H1 (cell line): Measurements from ENCODE around the gene ANKS1A. TPM values are rescaled to one million over a fixed set of nuclear protein-coding genes. Genes with fewer than 3 reads are reported as not detected.

Source experiments
- CTCF ChIA-PET: fragments of 300-600 bp; sonication (Branson Sonifier 250); formaldehyde crosslinking; loops from one replicate; lab custom pipeline; 2021; ENCODE audit not compliant: partially characterized antibody; lab: Charles Lee
- POLR2A ChIA-PET: fragments of 300-600 bp; sonication (Branson Sonifier 250); formaldehyde crosslinking; loops from one replicate; lab custom pipeline; 2021; ENCODE audit warnings: inconsistent platforms; ENCODE audit not compliant: partially characterized antibody; lab: Charles Lee
- DNase-seq, 2 experiments: peaks; one replicate each; pipeline versions ENCODE4 v3.0.0 to v3.0.0-alpha.2; 2010 to 2022; ENCODE audit warnings: low spot score in 2 of 2, low read depth in 1 of 2, mixed read lengths in 1 of 2
- FAIRE-seq: peaks from 2 replicates; lab custom pipeline; 2011; peaks lifted over from hg19 to GRCh38; lab: Jason Lieb, UNC
- H2AFZ ChIP-seq: 2 replicates; pipeline ENCODE4 v1.8.1; 2012; ENCODE audit warnings: low read length, inconsistent platforms
- H2AK5ac ChIP-seq: 2 replicates; pipeline ENCODE4 v1.6.1; 2013; ENCODE audit warnings: low read depth, low read length
- H2BK120ac ChIP-seq: replicated peaks from 2 replicates; pipeline ENCODE3; 2013; ENCODE audit warnings: low read depth, low read length, inconsistent platforms
- H2BK12ac ChIP-seq: 2 replicates; pipeline ENCODE4 v1.6.1; 2013; ENCODE audit warnings: low read depth, low read length
- H2BK15ac ChIP-seq: 2 replicates; pipeline ENCODE4 v1.6.1; 2013; ENCODE audit warnings: low read length
- H2BK20ac ChIP-seq: 2 replicates; pipeline ENCODE4 v1.6.1; 2013; ENCODE audit warnings: low read length
- H2BK5ac ChIP-seq: 2 replicates; pipeline ENCODE4 v1.6.1; 2013; ENCODE audit warnings: low read depth, low read length
- H3K14ac ChIP-seq: 2 replicates; pipeline ENCODE4 v1.6.1; 2013; ENCODE audit warnings: inconsistent platforms; ENCODE audit not compliant: insufficient read length
- H3K18ac ChIP-seq: 2 replicates; pipeline ENCODE4 v1.6.1; 2013; ENCODE audit warnings: low read length; ENCODE audit errors: extremely low read depth
- H3K23ac ChIP-seq: 2 replicates; pipeline ENCODE4 v1.6.1; 2013; ENCODE audit warnings: inconsistent platforms; ENCODE audit not compliant: insufficient read length
- H3K23me2 ChIP-seq: 2 replicates; pipeline ENCODE4 v1.6.1; 2013; ENCODE audit warnings: low read depth, low read length
- H3K27ac ChIP-seq: 2 replicates; pipeline ENCODE4 v1.6.1; 2011; ENCODE audit warnings: low read depth, low read length, inconsistent platforms
- H3K27me3 ChIP-seq, 4 experiments: replicated peaks in 1 of 4; 1 replicate in 1 of 4; 2 replicates in 3 of 4; pipeline versions ENCODE4 v1.6.1 to v1.8.1; 2011 to 2013; ENCODE audit warnings: low read length in 3 of 4, mild to moderate bottlenecking in 3 of 4, inconsistent platforms in 2 of 4, mixed read lengths in 2 of 4, moderate library complexity in 1 of 4; ENCODE audit not compliant: control insufficient read depth in 3 of 4, insufficient read depth in 3 of 4; ENCODE audit errors: extremely low read depth in 1 of 4
- H3K36me3 ChIP-seq, 4 experiments: 2 replicates each; pipeline versions ENCODE4 v1.6.1 to v1.8.1; 2011 to 2013; ENCODE audit warnings: mild to moderate bottlenecking in 4 of 4, low read length in 3 of 4, moderate library complexity in 2 of 4, control low read depth in 1 of 4, inconsistent platforms in 1 of 4; ENCODE audit not compliant: insufficient read depth in 4 of 4, control insufficient read depth in 2 of 4
- H3K4ac ChIP-seq: replicated peaks from 2 replicates; pipeline ENCODE3; 2013; ENCODE audit warnings: low read length, low read depth, mixed read lengths, inconsistent platforms; ENCODE audit not compliant: insufficient read length
- H3K4me1 ChIP-seq, 4 experiments: replicated peaks in 1 of 4; 1 replicate in 1 of 4; 2 replicates in 3 of 4; pipeline versions ENCODE4 v1.6.1 to v1.8.1; 2011 to 2013; ENCODE audit warnings: low read length in 3 of 4, inconsistent platforms in 2 of 4, mixed read lengths in 1 of 4; ENCODE audit not compliant: insufficient read depth in 4 of 4, control insufficient read depth in 3 of 4
- H3K4me2 ChIP-seq, 2 experiments: 2 replicates each; pipeline versions ENCODE4 v1.6.1 to v1.8.1; 2011 to 2013; ENCODE audit warnings: low read depth in 2 of 2, low read length in 2 of 2, control low read depth in 1 of 2, inconsistent platforms in 1 of 2, mild to moderate bottlenecking in 1 of 2; ENCODE audit not compliant: insufficient read depth in 1 of 2
- H3K4me3 ChIP-seq, 4 experiments: fragments of 200-600, 300-600 bp in 1 of 4; sonication (generic), shearing (Covaris generic), sonication (Bioruptor Twin) in 1 of 4; 2 replicates each; pipeline versions ENCODE4 v1.5.1 to v1.8.1; 2011 to 2016; ENCODE audit warnings: low read length in 4 of 4, low read depth in 3 of 4, control low read depth in 2 of 4, inconsistent platforms in 2 of 4, mild to moderate bottlenecking in 2 of 4, mixed read lengths in 1 of 4, moderate library complexity in 1 of 4; ENCODE audit not compliant: insufficient read depth in 2 of 4; ENCODE audit errors: extremely low read depth in 1 of 4
- H3K56ac ChIP-seq: replicated peaks from 2 replicates; pipeline ENCODE3; 2013; ENCODE audit warnings: low read depth, mild to moderate bottlenecking, mixed read lengths, low read length, inconsistent platforms; ENCODE audit not compliant: insufficient read length
- H3K79me1 ChIP-seq: 2 replicates; pipeline ENCODE4 v1.6.1; 2013; ENCODE audit warnings: low read depth, low read length, control low read depth
- H3K79me2 ChIP-seq, 2 experiments: 2 replicates each; pipeline versions ENCODE4 v1.6.1 to v1.8.1; 2012 to 2013; ENCODE audit warnings: low read length in 2 of 2, mild to moderate bottlenecking in 2 of 2, inconsistent platforms in 1 of 2; ENCODE audit not compliant: insufficient read depth in 2 of 2, control insufficient read depth in 1 of 2
- H3K9ac ChIP-seq, 4 experiments: replicated peaks in 1 of 4; 1 replicate in 1 of 4; 2 replicates in 3 of 4; pipeline versions ENCODE4 v1.6.1 to v1.8.1; 2011 to 2013; ENCODE audit warnings: low read depth in 3 of 4, low read length in 3 of 4, control low read depth in 2 of 4, mild to moderate bottlenecking in 2 of 4, moderate library complexity in 2 of 4, inconsistent platforms in 1 of 4; ENCODE audit errors: extremely low read depth in 1 of 4
- H3K9me3 ChIP-seq, 2 experiments: 2 replicates each; pipeline versions ENCODE4 v1.6.1 to v1.8.1; 2012 to 2013; ENCODE audit warnings: mild to moderate bottlenecking in 2 of 2, moderate library complexity in 2 of 2, control low read depth in 1 of 2, inconsistent platforms in 1 of 2, low read depth in 1 of 2, low read length in 1 of 2, mixed read lengths in 1 of 2; ENCODE audit not compliant: insufficient read depth in 2 of 2
- H4K20me1 ChIP-seq, 2 experiments: replicated peaks in 1 of 2; 2 replicates each; pipeline versions ENCODE3 to v1.8.1; 2011 to 2013; ENCODE audit warnings: inconsistent platforms in 2 of 2, low read length in 2 of 2, mild to moderate bottlenecking in 1 of 2; ENCODE audit not compliant: insufficient read depth in 2 of 2, control insufficient read depth in 1 of 2
- H4K5ac ChIP-seq: 2 replicates; pipeline ENCODE4 v1.6.1; 2013; ENCODE audit warnings: low read length, low read depth, mixed read lengths, inconsistent platforms; ENCODE audit not compliant: insufficient read length
- H4K8ac ChIP-seq: 2 replicates; pipeline ENCODE4 v1.8.0; 2013; ENCODE audit warnings: mild to moderate bottlenecking, moderate library complexity, low read length, inconsistent platforms; ENCODE audit not compliant: insufficient read depth; ENCODE audit errors: extremely low read depth
- H4K91ac ChIP-seq: replicated peaks from 2 replicates; pipeline ENCODE3; 2013; ENCODE audit warnings: low read length, mixed read lengths, inconsistent platforms; ENCODE audit not compliant: insufficient read length
- ATF2 ChIP-seq: IDR thresholded peaks from 2 replicates; pipeline ENCODE4 v1.6.1; 2012; ENCODE audit warnings: low read length, inconsistent platforms
- BACH1 ChIP-seq: IDR thresholded peaks from 2 replicates; pipeline ENCODE4 v1.6.1; 2012; ENCODE audit warnings: low read length, improper control_type of control experiment
- CEBPB ChIP-seq: IDR thresholded peaks from 2 replicates; pipeline ENCODE4 v1.6.1; 2012; ENCODE audit warnings: low read depth, low read length
- CTCF ChIP-seq, 3 experiments: IDR thresholded peaks; 1 replicate in 2 of 3; 2 replicates in 1 of 3; pipeline versions ENCODE4 v1.5.1 to v1.6.1; 2011; ENCODE audit warnings: low read length in 3 of 3, mild to moderate bottlenecking in 3 of 3, inconsistent platforms in 2 of 3, low read depth in 1 of 3, moderate library complexity in 1 of 3; ENCODE audit not compliant: insufficient read depth in 1 of 3; ENCODE audit errors: control extremely low read depth in 1 of 3
- EZH2 ChIP-seq: fragments of 200-600 bp; sonication (generic); IDR thresholded peaks from 2 replicates; pipeline ENCODE4 v1.7.1; 2012; ENCODE audit warnings: low read depth, mild to moderate bottlenecking, moderate library complexity, low read length, inconsistent platforms; ENCODE audit not compliant: severe bottlenecking
- GTF2F1 ChIP-seq: IDR thresholded peaks from 2 replicates; pipeline ENCODE4 v1.6.1; 2012; ENCODE audit warnings: low read depth, low read length, improper control_type of control experiment, borderline replicate concordance
- KDM5A ChIP-seq: fragments of 200-600 bp; IDR thresholded peaks from 2 replicates; pipeline ENCODE4 v1.7.1; 2012; ENCODE audit warnings: mild to moderate bottlenecking, low read length, inconsistent platforms, mixed read lengths
- POLR2A ChIP-seq, 2 experiments: IDR thresholded peaks; 1 replicate in 1 of 2; 2 replicates in 1 of 2; pipeline ENCODE4 v1.6.1; 2011; ENCODE audit warnings: low read depth in 2 of 2, low read length in 2 of 2, mild to moderate bottlenecking in 2 of 2; ENCODE audit errors: control extremely low read depth in 1 of 2
- POLR2AphosphoS5 ChIP-seq: IDR thresholded peaks from 2 replicates; pipeline ENCODE4 v1.6.1; 2011; ENCODE audit warnings: low read depth, low read length
- SP1 ChIP-seq: IDR thresholded peaks from 2 replicates; pipeline ENCODE4 v1.6.1; 2011; ENCODE audit warnings: low read depth, low read length
- SP2 ChIP-seq: IDR thresholded peaks from 2 replicates; pipeline ENCODE4 v1.6.1; 2012; ENCODE audit warnings: mild to moderate bottlenecking, low read length, inconsistent platforms
- WGBS, 2 experiments: shearing (Covaris generic) in 1 of 2; methylation state at CpG; one replicate each; pipeline versions ENCODE4 v1.1.6 to v1.1.7; 2013 to 2015; ENCODE audit warnings: low lambda C conversion rate in 2 of 2, mixed read lengths in 2 of 2, inconsistent platforms in 1 of 2, low coverage in 1 of 2, missing lambda C conversion rate in 1 of 2; ENCODE audit not compliant: insufficient replicate concordance in 2 of 2, insufficient coverage in 1 of 2, insufficient read length in 1 of 2; ENCODE audit errors: extremely low coverage in 1 of 2, missing lambda C conversion rate in 1 of 2; 5-methylcytosine and 5-hydroxymethylcytosine counted together
- polyA plus RNA-seq, 7 experiments: library from polyadenylated mRNA; depleted of rRNA in 3 of 7; stranded (reverse) in 5 of 7; unstranded in 2 of 7; fragments of >200 nt in 5 of 7; fragments of 200-250 nt in 2 of 7; gene quantifications; 1 replicate in 5 of 7; 2 replicates in 1 of 7; 4 replicates in 1 of 7; pipeline versions ENCODE4 v1.2.1 to v1.2.3, GENCODE V29; 2011 to 2013; ENCODE audit warnings: missing spikeins in 2 of 7, mixed read lengths in 2 of 7
- total RNA-seq: library from RNA; stranded (reverse); fragmentation: NEBNext Ultra II Directional; extraction: Animal tissue kit (Norgen Biotek cat#: 25700); gene quantifications from 2 replicates; pipeline ENCODE4 v1.2.1, GENCODE V29; 2021

The ANKS1A gene
- total and polyA plus RNA-seq, 2 of the 8 experiments (the other 6 are each of a cell fraction or from before 2014, with no cell fraction given): 9.8 to 30.9 TPM

GRCh38 chr6:35008858-35009257 lies 119.8 kb downstream of the ANKS1A start:
- H4K91ac ChIP-seq: no peak overlapping the region
- TF ChIP-seq CTCF (IDR thresholded peaks at IDR 0.05; ENCODE audit: control extremely low read depth in 1 of 3, insufficient read depth in 1 of 3, low read depth in 1 of 3, low read length in 3 of 3) (no peak), SP2 (no peak), POLR2AphosphoS5 (no peak), KDM5A (no peak), POLR2A (IDR thresholded peaks at IDR 0.05; ENCODE audit: control extremely low read depth in 1 of 2, low read depth in 2 of 2, low read length in 2 of 2) (no peak), SP1 (no peak), GTF2F1 (no peak), EZH2 (no peak), BACH1 (no peak), CEBPB (no peak), ATF2 (no peak)

More at GRCh38 chr6:35008858-35009257, 119.8 kb downstream of the ANKS1A start:
- Histone ChIP-seq H3K56ac (no peak overlapping the region), H3K23me2 (no peaks in the 10 kb centered on the region), H3K14ac (no peak overlapping the region), H3K23ac (no peak overlapping the region), H2BK15ac (no peak overlapping the region), H3K4ac (no peak overlapping the region), H3K27ac (no peak overlapping the region), H2BK120ac (no peak overlapping the region), H2AK5ac (no peak overlapping the region), H4K8ac (no peak overlapping the region), H3K18ac (no peak overlapping the region), H3K36me3 (no peaks in the 10 kb centered on the region), H3K4me2 (no peak overlapping the region), H4K5ac (no peak overlapping the region), H2BK20ac (no peak overlapping the region), H4K20me1 (no peaks in the 10 kb centered on the region), H3K4me3 (no peak overlapping the region), H2AFZ (no peak overlapping the region), H3K9me3 (no peaks in the 10 kb centered on the region), H2BK12ac (no peak overlapping the region), H3K4me1 (no peaks in the 10 kb centered on the region), H2BK5ac (no peak overlapping the region), H3K9ac (no peak overlapping the region), H3K79me1 (no peaks in the 10 kb centered on the region), H3K79me2 (no peaks in the 10 kb centered on the region), H3K27me3 (no peaks in the 10 kb centered on the region)
- POLR2A ChIA-PET: no interaction called here
- CTCF ChIA-PET: interaction anchor here (1.0 to 1.5 kb wide), 3 partner anchors 14 to 40 kb away, joined by 3 to 5 read pairs (median 4); no protein-coding TSS in a partner anchor
- WGBS, 2 experiments: 98% methylated on average over 7 of the region's 7 CpGs; no CpG with 5 or more reads in 1 of the 2 experiments
- no peak for DNase-seq
- no peak for FAIRE-seq
